Thymus (tissue), 11 donors: Measurements from ENCODE around the gene LRMDA. TPM values are rescaled to one million over a fixed set of nuclear protein-coding genes. Genes with fewer than 3 reads are reported as not detected.

ENCODE experiments used
- DNase-seq, 9 donors: peaks; one replicate each; pipeline ENCODE4 v3.0.0-alpha.2; 2013; ENCODE audit warnings: low spot score in 9 of 9, low read depth in 6 of 9, missing footprints in 1 of 9
- H3K27ac ChIP-seq, 2 donors: one replicate each; pipeline ENCODE4 v1.5.1; 2013; ENCODE audit warnings: control low read depth in 1 of 2, low read depth in 1 of 2, low read length in 1 of 2, mild to moderate bottlenecking in 1 of 2, moderate library complexity in 1 of 2
- H3K27me3 ChIP-seq, 2 donors: one replicate each; pipeline ENCODE4 v1.5.1; 2013; ENCODE audit warnings: low read length in 1 of 2; ENCODE audit not compliant: control insufficient read depth in 2 of 2, insufficient read depth in 1 of 2
- H3K36me3 ChIP-seq, 2 donors: one replicate each; pipeline ENCODE4 v1.5.1; 2013; ENCODE audit warnings: low read length in 1 of 2, mild to moderate bottlenecking in 1 of 2, moderate library complexity in 1 of 2; ENCODE audit not compliant: control insufficient read depth in 2 of 2, insufficient read depth in 2 of 2
- H3K4me1 ChIP-seq, 2 donors: one replicate each; pipeline ENCODE4 v1.5.1; 2013; ENCODE audit warnings: low read length in 2 of 2; ENCODE audit not compliant: control insufficient read depth in 2 of 2, insufficient read depth in 2 of 2
- H3K4me3 ChIP-seq, 2 donors: one replicate each; pipeline ENCODE4 v1.5.1; 2013; ENCODE audit warnings: low read length in 2 of 2, control low read depth in 1 of 2, mild to moderate bottlenecking in 1 of 2
- H3K9me3 ChIP-seq, 2 donors: one replicate each; pipeline ENCODE4 v1.5.1; 2013; ENCODE audit warnings: low read length in 1 of 2, mild to moderate bottlenecking in 1 of 2; ENCODE audit not compliant: control insufficient read depth in 2 of 2, insufficient read depth in 1 of 2
- WGBS: extraction: QIAGEN DNeasy Blood & Tissue Kit; methylation state at CpG from one replicate; pipeline ENCODE4 v1.1.7; 2013; 5-methylcytosine and 5-hydroxymethylcytosine counted together
- polyA plus RNA-seq: library from polyadenylated mRNA; stranded (reverse); fragments of 200-250 nt; gene quantifications from one replicate; pipeline ENCODE4 v1.2.3, GENCODE V29; 2013
- total RNA-seq: library from RNA; stranded (reverse); fragments of 120-200 nt; gene quantifications from one replicate; pipeline ENCODE4 v1.2.4, GENCODE V29; 2013
- donor health status: healthy.

The LRMDA gene
- total and polyA plus RNA-seq, 2 donors: 2.5 to 4.6 TPM

GRCh38 chr10:75724047-75724446 is 292.6 kb downstream of the LRMDA start:
- H3K4me1 ChIP-seq: no peaks in the 10 kb centered on the region
- H3K27me3 ChIP-seq: no peaks in the 10 kb centered on the region
- no peaks in the 10 kb centered on the region for H3K9me3 ChIP-seq
- H3K36me3 ChIP-seq: no peaks in the 10 kb centered on the region
- H3K4me3 ChIP-seq: no peak overlapping the region
- no peak overlapping the region for H3K27ac ChIP-seq
- no peak for DNase-seq
- WGBS: 94% methylated on average over 2 of the region's 2 CpGs

- H3K27me3 ChIP-seq: no peaks in the 10 kb centered on the region
- no peak overlapping the region for H3K27ac ChIP-seq
- DNase-seq: no peak
- no peaks in the 10 kb centered on the region for H3K9me3 ChIP-seq
- H3K36me3 ChIP-seq: no peaks in the 10 kb centered on the region
- no peaks in the 10 kb centered on the region for H3K4me1 ChIP-seq
- no peak overlapping the region for H3K4me3 ChIP-seq
- WGBS: 96% methylated on average over 11 of the region's 11 CpGs
These were observed 295.4 kb downstream of the LRMDA start for GRCh38 chr10:75726522-75727483.

- Histone ChIP-seq H3K27ac (no peak overlapping the region), H3K4me3 (no peak overlapping the region), H3K4me1 (no peaks in the 10 kb centered on the region), H3K36me3 (no peaks in the 10 kb centered on the region), H3K9me3 (no peaks in the 10 kb centered on the region), H3K27me3 (no peaks in the 10 kb centered on the region)
- no peak for DNase-seq
- WGBS: 51% methylated on average over 1 of the region's 1 CpG
These were observed 299.4 kb downstream of the LRMDA start for GRCh38 chr10:75730847-75731246.

- WGBS: 90% methylated on average over 2 of the region's 2 CpGs
- Histone ChIP-seq H3K4me1 (no peaks in the 10 kb centered on the region), H3K4me3 (no peak overlapping the region), H3K27ac (no peak overlapping the region), H3K27me3 (no peaks in the 10 kb centered on the region), H3K36me3 (no peaks in the 10 kb centered on the region), H3K9me3 (no peaks in the 10 kb centered on the region)
- no peak for DNase-seq
These were observed 301.9 kb downstream of the LRMDA start for GRCh38 chr10:75733135-75733890.

GRCh38 chr10:75736151-75736640 is 304.8 kb downstream of the LRMDA start:
- H3K9me3 ChIP-seq: no peaks in the 10 kb centered on the region
- WGBS: 98% methylated on average over 5 of the region's 5 CpGs
- DNase-seq: no peak
- H3K36me3 ChIP-seq: no peaks in the 10 kb centered on the region
- H3K27me3 ChIP-seq: no peaks in the 10 kb centered on the region
- no peak overlapping the region for H3K27ac ChIP-seq
- no peak overlapping the region for H3K4me3 ChIP-seq
- no peaks in the 10 kb centered on the region for H3K4me1 ChIP-seq

GRCh38 chr10:75736889-75737579 is 305.6 kb downstream of the LRMDA start:
- no peak for DNase-seq
- H3K27me3 ChIP-seq: no peaks in the 10 kb centered on the region
- H3K9me3 ChIP-seq: no peaks in the 10 kb centered on the region
- H3K4me1 ChIP-seq: no peaks in the 10 kb centered on the region
- WGBS: 96% methylated on average over 15 of the region's 15 CpGs
- no peaks in the 10 kb centered on the region for H3K36me3 ChIP-seq
- no peak overlapping the region for H3K27ac ChIP-seq
- no peak overlapping the region for H3K4me3 ChIP-seq

- no peaks in the 10 kb centered on the region for H3K36me3 ChIP-seq
- H3K27me3 ChIP-seq: no peaks in the 10 kb centered on the region
- DNase-seq: no peak
- no peak overlapping the region for H3K27ac ChIP-seq
- WGBS: 91% methylated on average over 3 of the region's 3 CpGs
- H3K9me3 ChIP-seq: no peaks in the 10 kb centered on the region
- H3K4me1 ChIP-seq: no peaks in the 10 kb centered on the region
- H3K4me3 ChIP-seq: no peak overlapping the region
These were observed 306.1 kb downstream of the LRMDA start for GRCh38 chr10:75737580-75737949.

- no peaks in the 10 kb centered on the region for H3K27me3 ChIP-seq
- H3K4me1 ChIP-seq: no peaks in the 10 kb centered on the region
- H3K9me3 ChIP-seq: no peaks in the 10 kb centered on the region
- DNase-seq: no peak
- H3K36me3 ChIP-seq: no peaks in the 10 kb centered on the region
- WGBS: 87% methylated on average over 9 of the region's 9 CpGs
- no peak overlapping the region for H3K4me3 ChIP-seq
- H3K27ac ChIP-seq: no peak overlapping the region
These were observed 307.5 kb downstream of the LRMDA start for GRCh38 chr10:75738924-75739323.
